Measurements from ENCODE around the gene RPH3AL. TPM values are rescaled to one million over a fixed set of nuclear protein-coding genes. Genes with fewer than 3 reads are reported as not detected.
"Not testable (repeated sequence)": the region's sequence is repeated elsewhere in the genome, so short reads cannot be mapped to it uniquely, and the experiment has no call there.

Gene RPH3AL
- total and polyA plus RNA-seq, 10 of the 15 experiments (the other 5 are each of a cell fraction or from before 2014, with no cell fraction given) = 0.04 to 1.2 (median 0.47) TPM; not detected in 2

DNA sequence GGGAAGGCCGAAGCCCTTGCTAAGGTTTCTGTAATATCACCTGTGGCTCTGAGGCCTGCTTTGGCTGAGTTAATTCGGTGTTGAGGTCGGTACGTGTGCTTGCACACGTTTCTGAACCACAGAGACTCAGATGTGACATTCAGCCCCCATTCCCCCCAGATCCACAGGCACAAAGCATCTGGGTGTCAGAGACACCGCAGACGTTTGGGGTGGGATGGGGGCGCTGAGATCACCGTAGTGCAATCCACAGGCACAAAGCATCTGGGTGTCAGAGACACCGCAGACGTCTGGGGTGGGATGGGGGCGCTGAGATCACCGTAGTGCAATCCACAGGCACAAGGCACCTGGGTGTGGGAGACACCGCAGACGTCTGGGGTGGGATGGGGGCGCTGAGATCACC is 151.3 kb downstream of the RPH3AL start:
- in situ Hi-C loops (cut with MboI); H3K4me2 ChIP-seq (ENCODE audit: control insufficient read depth, insufficient read depth); H3K79me2 ChIP-seq (ENCODE audit: control insufficient read depth, insufficient read depth, low read length); H3K27ac ChIP-seq (ENCODE audit: control insufficient read depth, insufficient read depth); ATAC-seq; BruUV-seq (replicated peaks); H3K36me3 ChIP-seq (ENCODE audit: control insufficient read depth in 2 of 2, insufficient read depth in 2 of 2, low read length in 1 of 2); H4K20me1 ChIP-seq (ENCODE audit: control insufficient read depth, insufficient read depth); SMC1A ChIA-PET (ENCODE audit: uncharacterized antibody, unreplicated experiment); H3K4me3 ChIP-seq; FAIRE-seq; POLR2A ChIA-PET; CTCF ChIA-PET; DNase-seq (ENCODE audit: low read depth, low spot score); H2AFZ ChIP-seq (ENCODE audit: control insufficient read depth, low read depth, low read length); H3K9ac ChIP-seq (ENCODE audit: control insufficient read depth, insufficient read depth, low read length); intact Hi-C loops (cut with micrococcal nuclease; ENCODE audit: unreplicated experiment); H3K9me3 ChIP-seq (replicated peaks; ENCODE audit: control insufficient read depth, insufficient read depth, low read length); H3K4me1 ChIP-seq (ENCODE audit: control insufficient read depth, insufficient read depth, low read length); RAD21 ChIA-PET (ENCODE audit: unreplicated experiment): not testable (repeated sequence)
- 12% methylated on average over 5 of the region's 16 CpGs for WGBS (ENCODE audit: insufficient coverage, insufficient replicate concordance, low lambda C conversion rate, missing lambda C conversion rate)
- H3K27me3 ChIP-seq (replicated peaks in 1 of 2; ENCODE audit: control insufficient read depth in 2 of 2, insufficient read depth in 2 of 2, low read length in 1 of 2) = peaks cover 2 to 10% of the 10 kb centered on the region in 2 experiments; a peak in 2 of 4 replicates

DNA sequence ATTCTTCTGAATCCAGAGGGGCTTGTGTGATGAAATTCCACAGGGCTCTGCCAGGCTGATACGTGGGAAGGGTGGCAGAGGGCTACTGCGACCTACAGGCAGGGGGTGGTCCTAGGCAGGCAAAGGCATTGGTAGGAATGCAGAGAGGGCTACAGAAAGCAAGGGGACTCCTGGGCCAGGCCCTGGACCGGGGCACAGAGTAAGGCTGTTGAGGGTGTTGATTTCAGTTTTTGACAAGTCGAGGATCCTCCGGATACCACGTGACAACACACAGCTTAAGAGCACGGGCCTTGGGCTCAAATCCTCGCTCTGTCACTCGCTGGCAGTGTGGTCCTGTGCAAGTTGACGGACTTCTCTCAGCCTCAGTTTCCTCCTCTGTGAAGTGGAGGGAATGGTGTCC is 152.0 kb downstream of the RPH3AL start:
- in situ Hi-C loops (cut with MboI) = no loop called here
- FAIRE-seq = no peak
- no peak overlapping the region for H3K4me2 ChIP-seq (ENCODE audit: control insufficient read depth, insufficient read depth)
- no peak overlapping the region for H2AFZ ChIP-seq (ENCODE audit: control insufficient read depth, low read depth, low read length)
- peaks cover 2 to 10% of the 10 kb centered on the region in 2 experiments; a peak in 2 of 4 replicates for H3K27me3 ChIP-seq (replicated peaks in 1 of 2; ENCODE audit: control insufficient read depth in 2 of 2, insufficient read depth in 2 of 2, low read length in 1 of 2)
- no peaks in the 10 kb centered on the region; the same call in 1 of the 2 replicates for H4K20me1 ChIP-seq (ENCODE audit: control insufficient read depth, insufficient read depth)
- ChIA-PET CTCF (no interaction called here), SMC1A (ENCODE audit: uncharacterized antibody, unreplicated experiment) (no interaction called here), RAD21 (ENCODE audit: unreplicated experiment) (no interaction called here), POLR2A (no interaction called here)
- no peak overlapping the region for H3K4me3 ChIP-seq
- DNase-seq (ENCODE audit: low read depth, low spot score) = no peak
- no peak overlapping the region for H3K27ac ChIP-seq (ENCODE audit: control insufficient read depth, insufficient read depth)
- no peaks in the 10 kb centered on the region for H3K4me1 ChIP-seq (ENCODE audit: control insufficient read depth, insufficient read depth, low read length)
- no peak for ATAC-seq
- H3K36me3 ChIP-seq (ENCODE audit: control insufficient read depth in 2 of 2, insufficient read depth in 2 of 2, low read length in 1 of 2) = no peaks in the 10 kb centered on the region
- no TSS peak for BruUV-seq (replicated peaks)
- H3K9me3 ChIP-seq (replicated peaks; ENCODE audit: control insufficient read depth, insufficient read depth, low read length) = no peaks in the 10 kb centered on the region
- H3K9ac ChIP-seq (ENCODE audit: control insufficient read depth, insufficient read depth, low read length) = no peak overlapping the region
- intact Hi-C loops (cut with micrococcal nuclease; ENCODE audit: unreplicated experiment) = no loop called here
- H3K79me2 ChIP-seq (ENCODE audit: control insufficient read depth, insufficient read depth, low read length) = no peaks in the 10 kb centered on the region
- WGBS (ENCODE audit: insufficient coverage, insufficient replicate concordance, low lambda C conversion rate, missing lambda C conversion rate) = 23% methylated on average over 10 of the region's 10 CpGs
- TF ChIP-seq, protein P1, sequence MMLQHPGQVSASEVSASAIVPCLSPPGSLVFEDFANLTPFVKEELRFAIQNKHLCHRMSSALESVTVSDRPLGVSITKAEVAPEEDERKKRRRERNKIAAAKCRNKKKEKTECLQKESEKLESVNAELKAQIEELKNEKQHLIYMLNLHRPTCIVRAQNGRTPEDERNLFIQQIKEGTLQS (IDR thresholded peaks at IDR 0.05; ENCODE audit: borderline replicate concordance, extremely low read depth, low read depth, low read length) = no peak
- TF ChIP-seq STAT1 (conservative IDR thresholded peaks at IDR 0.05) = no peak
- TF ChIP-seq, protein P2, sequence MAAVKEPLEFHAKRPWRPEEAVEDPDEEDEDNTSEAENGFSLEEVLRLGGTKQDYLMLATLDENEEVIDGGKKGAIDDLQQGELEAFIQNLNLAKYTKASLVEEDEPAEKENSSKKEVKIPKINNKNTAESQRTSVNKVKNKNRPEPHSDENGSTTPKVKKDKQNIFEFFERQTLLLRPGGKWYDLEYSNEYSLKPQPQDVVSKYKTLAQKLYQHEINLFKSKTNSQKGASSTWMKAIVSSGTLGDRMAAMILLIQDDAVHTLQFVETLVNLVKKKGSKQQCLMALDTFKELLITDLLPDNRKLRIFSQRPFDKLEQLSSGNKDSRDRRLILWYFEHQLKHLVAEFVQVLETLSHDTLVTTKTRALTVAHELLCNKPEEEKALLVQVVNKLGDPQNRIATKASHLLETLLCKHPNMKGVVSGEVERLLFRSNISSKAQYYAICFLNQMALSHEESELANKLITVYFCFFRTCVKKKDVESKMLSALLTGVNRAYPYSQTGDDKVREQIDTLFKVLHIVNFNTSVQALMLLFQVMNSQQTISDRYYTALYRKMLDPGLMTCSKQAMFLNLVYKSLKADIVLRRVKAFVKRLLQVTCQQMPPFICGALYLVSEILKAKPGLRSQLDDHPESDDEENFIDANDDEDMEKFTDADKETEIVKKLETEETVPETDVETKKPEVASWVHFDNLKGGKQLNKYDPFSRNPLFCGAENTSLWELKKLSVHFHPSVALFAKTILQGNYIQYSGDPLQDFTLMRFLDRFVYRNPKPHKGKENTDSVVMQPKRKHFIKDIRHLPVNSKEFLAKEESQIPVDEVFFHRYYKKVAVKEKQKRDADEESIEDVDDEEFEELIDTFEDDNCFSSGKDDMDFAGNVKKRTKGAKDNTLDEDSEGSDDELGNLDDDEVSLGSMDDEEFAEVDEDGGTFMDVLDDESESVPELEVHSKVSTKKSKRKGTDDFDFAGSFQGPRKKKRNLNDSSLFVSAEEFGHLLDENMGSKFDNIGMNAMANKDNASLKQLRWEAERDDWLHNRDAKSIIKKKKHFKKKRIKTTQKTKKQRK (IDR thresholded peaks at IDR 0.05; ENCODE audit: low read depth, low read length) = no peak
- TF ChIP-seq EP300 (IDR thresholded peaks at IDR 0.05; ENCODE audit: borderline replicate concordance in 1 of 2, control insufficient read depth in 1 of 2, low read depth in 2 of 2, low read length in 2 of 2) = no peak
- TF ChIP-seq, protein P3, sequence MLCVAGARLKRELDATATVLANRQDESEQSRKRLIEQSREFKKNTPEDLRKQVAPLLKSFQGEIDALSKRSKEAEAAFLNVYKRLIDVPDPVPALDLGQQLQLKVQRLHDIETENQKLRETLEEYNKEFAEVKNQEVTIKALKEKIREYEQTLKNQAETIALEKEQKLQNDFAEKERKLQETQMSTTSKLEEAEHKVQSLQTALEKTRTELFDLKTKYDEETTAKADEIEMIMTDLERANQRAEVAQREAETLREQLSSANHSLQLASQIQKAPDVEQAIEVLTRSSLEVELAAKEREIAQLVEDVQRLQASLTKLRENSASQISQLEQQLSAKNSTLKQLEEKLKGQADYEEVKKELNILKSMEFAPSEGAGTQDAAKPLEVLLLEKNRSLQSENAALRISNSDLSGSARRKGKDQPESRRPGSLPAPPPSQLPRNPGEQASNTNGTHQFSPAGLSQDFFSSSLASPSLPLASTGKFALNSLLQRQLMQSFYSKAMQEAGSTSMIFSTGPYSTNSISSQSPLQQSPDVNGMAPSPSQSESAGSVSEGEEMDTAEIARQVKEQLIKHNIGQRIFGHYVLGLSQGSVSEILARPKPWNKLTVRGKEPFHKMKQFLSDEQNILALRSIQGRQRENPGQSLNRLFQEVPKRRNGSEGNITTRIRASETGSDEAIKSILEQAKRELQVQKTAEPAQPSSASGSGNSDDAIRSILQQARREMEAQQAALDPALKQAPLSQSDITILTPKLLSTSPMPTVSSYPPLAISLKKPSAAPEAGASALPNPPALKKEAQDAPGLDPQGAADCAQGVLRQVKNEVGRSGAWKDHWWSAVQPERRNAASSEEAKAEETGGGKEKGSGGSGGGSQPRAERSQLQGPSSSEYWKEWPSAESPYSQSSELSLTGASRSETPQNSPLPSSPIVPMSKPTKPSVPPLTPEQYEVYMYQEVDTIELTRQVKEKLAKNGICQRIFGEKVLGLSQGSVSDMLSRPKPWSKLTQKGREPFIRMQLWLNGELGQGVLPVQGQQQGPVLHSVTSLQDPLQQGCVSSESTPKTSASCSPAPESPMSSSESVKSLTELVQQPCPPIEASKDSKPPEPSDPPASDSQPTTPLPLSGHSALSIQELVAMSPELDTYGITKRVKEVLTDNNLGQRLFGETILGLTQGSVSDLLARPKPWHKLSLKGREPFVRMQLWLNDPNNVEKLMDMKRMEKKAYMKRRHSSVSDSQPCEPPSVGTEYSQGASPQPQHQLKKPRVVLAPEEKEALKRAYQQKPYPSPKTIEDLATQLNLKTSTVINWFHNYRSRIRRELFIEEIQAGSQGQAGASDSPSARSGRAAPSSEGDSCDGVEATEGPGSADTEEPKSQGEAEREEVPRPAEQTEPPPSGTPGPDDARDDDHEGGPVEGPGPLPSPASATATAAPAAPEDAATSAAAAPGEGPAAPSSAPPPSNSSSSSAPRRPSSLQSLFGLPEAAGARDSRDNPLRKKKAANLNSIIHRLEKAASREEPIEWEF (IDR thresholded peaks at IDR 0.05; ENCODE audit: insufficient replicate concordance, low read depth, low read length) = no peak
- no peak for TF ChIP-seq TCF3 (IDR thresholded peaks at IDR 0.05; ENCODE audit: borderline replicate concordance, insufficient read depth, low read depth, low read length)
- TF ChIP-seq FOXK2 (IDR thresholded peaks at IDR 0.05) = no peak
- no peak for TF ChIP-seq NFIC (IDR thresholded peaks at IDR 0.05; ENCODE audit: low read depth, low read length)
